ENCODE data around the gene BAZ1B. TPM values are rescaled to one million over a fixed set of nuclear protein-coding genes. Genes with fewer than 3 reads are reported as not detected.
"Not testable (repeated sequence)": the region's sequence is repeated elsewhere in the genome, so short reads cannot be mapped to it uniquely, and the experiment has no call there.

The BAZ1B gene
- total RNA-seq, 1 donor from 2014 or later = 134 TPM

DNA sequence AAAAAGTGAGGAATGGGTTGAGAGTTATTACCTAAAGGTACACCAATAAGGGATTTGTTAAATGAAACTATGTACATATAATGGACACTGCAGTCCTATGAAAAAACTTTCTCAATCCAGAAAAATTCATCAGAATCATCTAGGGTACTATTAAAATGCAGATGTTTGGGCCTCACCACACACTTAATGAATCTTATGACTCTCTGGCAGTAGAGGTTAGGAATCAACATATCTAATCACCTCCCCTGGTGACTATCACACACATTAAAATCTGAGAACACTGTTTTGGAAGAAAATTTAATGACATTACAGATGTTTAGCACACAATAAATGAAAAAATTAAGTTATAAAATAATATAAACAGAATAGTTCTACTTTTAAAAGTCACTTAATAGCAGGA, 32.1 kb downstream of the BAZ1B start:
- Mint-ChIP-seq H3K36me3 (ENCODE audit: low read depth) (peaks cover 10% of the 10 kb centered on the region), H3K9me3 (no peaks in the 10 kb centered on the region), H3K27me3 (ENCODE audit: low read depth) (no peaks in the 10 kb centered on the region), H3K27ac (ENCODE audit: unreplicated experiment) (no peak overlapping the region), H3K4me3 (no peak overlapping the region), H3K4me1 (no peaks in the 10 kb centered on the region)
- no peak for DNase-seq (ENCODE audit: low read depth, low spot score)
- TF ChIP-seq, protein P1, sequence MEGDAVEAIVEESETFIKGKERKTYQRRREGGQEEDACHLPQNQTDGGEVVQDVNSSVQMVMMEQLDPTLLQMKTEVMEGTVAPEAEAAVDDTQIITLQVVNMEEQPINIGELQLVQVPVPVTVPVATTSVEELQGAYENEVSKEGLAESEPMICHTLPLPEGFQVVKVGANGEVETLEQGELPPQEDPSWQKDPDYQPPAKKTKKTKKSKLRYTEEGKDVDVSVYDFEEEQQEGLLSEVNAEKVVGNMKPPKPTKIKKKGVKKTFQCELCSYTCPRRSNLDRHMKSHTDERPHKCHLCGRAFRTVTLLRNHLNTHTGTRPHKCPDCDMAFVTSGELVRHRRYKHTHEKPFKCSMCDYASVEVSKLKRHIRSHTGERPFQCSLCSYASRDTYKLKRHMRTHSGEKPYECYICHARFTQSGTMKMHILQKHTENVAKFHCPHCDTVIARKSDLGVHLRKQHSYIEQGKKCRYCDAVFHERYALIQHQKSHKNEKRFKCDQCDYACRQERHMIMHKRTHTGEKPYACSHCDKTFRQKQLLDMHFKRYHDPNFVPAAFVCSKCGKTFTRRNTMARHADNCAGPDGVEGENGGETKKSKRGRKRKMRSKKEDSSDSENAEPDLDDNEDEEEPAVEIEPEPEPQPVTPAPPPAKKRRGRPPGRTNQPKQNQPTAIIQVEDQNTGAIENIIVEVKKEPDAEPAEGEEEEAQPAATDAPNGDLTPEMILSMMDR (conservative IDR thresholded peaks at IDR 0.05) = no peak

DNA sequence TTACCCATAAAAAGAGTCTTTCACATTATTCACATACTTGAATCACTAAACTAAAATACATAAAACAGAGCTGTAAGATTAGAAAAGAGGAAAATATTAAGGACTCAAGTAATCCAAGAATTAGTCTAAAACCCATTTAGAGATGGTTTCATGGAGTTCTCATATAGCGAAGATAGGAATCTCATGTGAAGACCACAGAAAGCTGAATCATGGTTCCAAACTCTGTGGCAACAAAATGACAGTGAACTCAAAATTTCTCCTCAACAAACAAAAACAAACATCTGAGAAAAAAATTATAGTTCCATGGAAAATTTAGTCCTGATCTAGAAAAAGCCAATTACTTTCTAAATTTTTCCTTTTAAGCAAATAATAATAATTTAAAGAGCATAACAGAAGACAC, 34.6 kb downstream of the BAZ1B start:
- Mint-ChIP-seq H3K9me3 (no peaks in the 10 kb centered on the region), H3K27ac (ENCODE audit: unreplicated experiment) (no peak overlapping the region), H3K4me1 (no peaks in the 10 kb centered on the region), H3K27me3 (ENCODE audit: low read depth) (no peaks in the 10 kb centered on the region), H3K36me3 (ENCODE audit: low read depth) (no peaks in the 10 kb centered on the region), H3K4me3 (no peak overlapping the region)
- DNase-seq (ENCODE audit: low read depth, low spot score) = no peak
- TF ChIP-seq, protein P1 (conservative IDR thresholded peaks at IDR 0.05) = no peak

DNA sequence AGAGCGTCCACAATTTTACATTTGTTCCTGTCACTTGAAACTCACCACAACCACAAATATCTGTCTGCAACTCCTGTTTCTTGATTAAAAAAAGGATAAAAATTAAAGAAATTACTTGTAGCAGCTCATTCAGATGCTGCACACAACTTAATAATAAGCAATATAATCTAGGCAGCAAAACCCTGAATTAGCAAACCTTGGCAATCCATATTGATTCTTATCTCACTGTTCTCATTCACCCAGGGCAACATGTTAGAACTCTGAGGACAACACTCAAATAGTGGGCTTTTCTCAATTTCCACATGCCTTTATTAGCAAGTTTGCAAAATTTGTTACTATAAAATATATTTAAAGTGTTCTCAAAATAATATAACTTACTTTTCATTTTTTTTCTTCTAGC, 38.9 kb downstream of the BAZ1B start:
- no peak overlapping the region for H3K27ac Mint-ChIP-seq (ENCODE audit: unreplicated experiment)
- peaks cover 3% of the 10 kb centered on the region for H3K4me1 Mint-ChIP-seq
- H3K36me3 Mint-ChIP-seq (ENCODE audit: low read depth) = peaks cover 14% of the 10 kb centered on the region
- DNase-seq (ENCODE audit: low read depth, low spot score) = no peak
- H3K4me3 Mint-ChIP-seq = no peak overlapping the region
- no peaks in the 10 kb centered on the region for H3K9me3 Mint-ChIP-seq
- no peaks in the 10 kb centered on the region for H3K27me3 Mint-ChIP-seq (ENCODE audit: low read depth)
- TF ChIP-seq, protein P1 (conservative IDR thresholded peaks at IDR 0.05) = no peak

DNA sequence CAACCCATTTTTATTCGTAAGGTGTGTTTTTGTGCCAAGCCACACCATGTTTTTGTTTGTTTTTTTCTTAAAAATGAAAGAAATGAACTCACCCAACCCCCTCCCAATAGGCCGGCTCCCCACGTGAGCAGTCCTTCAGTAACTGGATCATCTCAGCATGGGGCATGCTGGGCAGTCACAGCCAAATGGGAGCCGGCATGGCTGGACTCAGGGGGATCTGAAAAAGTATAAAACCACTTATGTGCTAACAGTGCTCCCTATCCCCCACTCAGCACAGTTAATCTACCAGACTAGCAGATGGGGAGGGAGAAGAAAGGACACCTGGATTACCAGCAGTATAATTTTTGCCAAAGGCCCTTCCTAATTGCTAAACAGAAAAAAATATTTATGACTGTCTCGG, 39.3 kb downstream of the BAZ1B start:
- DNase-seq (ENCODE audit: low read depth, low spot score) = no peak
- Mint-ChIP-seq H3K27me3 (ENCODE audit: low read depth) (no peaks in the 10 kb centered on the region), H3K9me3 (no peaks in the 10 kb centered on the region), H3K4me1 (peaks cover 3% of the 10 kb centered on the region), H3K4me3 (no peak overlapping the region), H3K36me3 (ENCODE audit: low read depth) (peaks cover 18% of the 10 kb centered on the region), H3K27ac (ENCODE audit: unreplicated experiment) (no peak overlapping the region)
- TF ChIP-seq, protein P1 (conservative IDR thresholded peaks at IDR 0.05) = no peak

DNA sequence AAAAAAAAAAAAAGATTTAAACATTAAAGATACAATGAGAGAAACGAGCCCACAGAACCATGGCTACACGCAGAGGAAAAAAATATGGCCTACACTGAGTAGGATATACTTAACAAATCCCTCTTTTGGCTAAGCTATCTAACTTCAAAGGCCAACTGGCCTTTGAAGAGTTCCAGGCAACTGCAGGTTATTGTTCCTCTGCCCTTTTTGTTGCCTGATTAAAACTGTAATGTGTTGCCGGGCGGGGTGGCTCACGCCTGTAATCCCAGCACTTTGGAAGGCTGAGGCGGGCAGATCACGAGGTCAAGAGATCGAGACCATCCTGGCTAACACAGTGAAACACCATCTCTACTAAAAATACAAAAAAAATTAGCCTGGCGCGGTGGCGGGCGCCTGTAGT, 40.6 kb downstream of the BAZ1B start:
- not testable (repeated sequence) for H3K4me3 Mint-ChIP-seq; H3K4me1 Mint-ChIP-seq; H3K9me3 Mint-ChIP-seq; H3K27me3 Mint-ChIP-seq (ENCODE audit: low read depth); H3K27ac Mint-ChIP-seq (ENCODE audit: unreplicated experiment); DNase-seq (ENCODE audit: low read depth, low spot score)
- peaks cover 27% of the 10 kb centered on the region for H3K36me3 Mint-ChIP-seq (ENCODE audit: low read depth)

DNA sequence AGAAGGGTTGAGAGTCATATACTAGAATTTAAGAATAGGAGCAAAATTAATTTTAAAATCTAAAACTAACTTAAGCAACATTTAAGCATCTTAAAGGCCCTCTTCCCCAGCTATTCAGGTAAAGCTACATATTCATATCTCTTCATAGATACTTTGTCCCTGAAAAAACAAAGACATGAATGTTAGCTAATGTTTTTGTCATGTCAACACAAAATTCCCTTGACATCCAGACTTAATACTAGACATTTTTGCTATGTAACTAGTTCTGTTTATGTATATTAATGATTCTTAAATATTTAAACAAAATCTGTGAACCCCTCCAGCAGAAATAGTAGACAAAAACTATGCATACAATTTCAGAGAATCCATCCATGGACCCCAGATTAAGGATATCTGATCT, 43.5 kb downstream of the BAZ1B start:
- no peaks in the 10 kb centered on the region for H3K27me3 Mint-ChIP-seq (ENCODE audit: low read depth)
- no peak overlapping the region for H3K4me3 Mint-ChIP-seq
- no peak for DNase-seq (ENCODE audit: low read depth, low spot score)
- peaks cover 38% of the 10 kb centered on the region for H3K36me3 Mint-ChIP-seq (ENCODE audit: low read depth)
- no peaks in the 10 kb centered on the region for H3K9me3 Mint-ChIP-seq
- TF ChIP-seq, protein P1 (conservative IDR thresholded peaks at IDR 0.05) = no peak
- H3K4me1 Mint-ChIP-seq = peaks cover 3% of the 10 kb centered on the region
- H3K27ac Mint-ChIP-seq (ENCODE audit: unreplicated experiment) = no peak overlapping the region
